Ishikawa (cell line): ENCODE measurements around the gene REXO5.

ENCODE experiments used
- CEBPB ChIP-seq: IDR thresholded peaks from 2 replicates; pipeline ENCODE4 v1.6.1; 2012
- CREB1 ChIP-seq: IDR thresholded peaks from 2 replicates; pipeline ENCODE4 v1.6.1; 2012; ENCODE audit warnings: low read depth
- EGR1 ChIP-seq: IDR thresholded peaks from 2 replicates; pipeline ENCODE4 v1.6.1; 2012
- EP300 ChIP-seq: IDR thresholded peaks from 2 replicates; pipeline ENCODE4 v1.6.1; 2012; ENCODE audit warnings: borderline replicate concordance
- FOXM1 ChIP-seq: IDR thresholded peaks from 2 replicates; pipeline ENCODE4 v1.6.1; 2012; ENCODE audit warnings: low read depth, borderline replicate concordance
- MAX ChIP-seq: IDR thresholded peaks from 2 replicates; pipeline ENCODE4 v1.6.1; 2012
- NFIC ChIP-seq: IDR thresholded peaks from 2 replicates; pipeline ENCODE4 v1.6.1; 2012
- RAD21 ChIP-seq: IDR thresholded peaks from 2 replicates; pipeline ENCODE4 v1.6.1; 2012; ENCODE audit warnings: low read depth
- REST ChIP-seq: IDR thresholded peaks from 2 replicates; pipeline ENCODE4 v1.6.1; 2012; ENCODE audit warnings: low read depth, mild to moderate bottlenecking
- TAF1 ChIP-seq: IDR thresholded peaks from 2 replicates; pipeline ENCODE4 v1.6.1; 2012; ENCODE audit warnings: low read depth, mild to moderate bottlenecking
- TCF12 ChIP-seq: IDR thresholded peaks from 2 replicates; pipeline ENCODE4 v1.6.1; 2012; ENCODE audit warnings: low read depth
- TEAD4 ChIP-seq: IDR thresholded peaks from 2 replicates; pipeline ENCODE4 v1.6.1; 2012
- USF1 ChIP-seq: IDR thresholded peaks from 2 replicates; pipeline ENCODE4 v1.6.1; 2012
- YY1 ChIP-seq: IDR thresholded peaks from 2 replicates; pipeline ENCODE4 v1.6.1; 2012; ENCODE audit warnings: low read depth
- ZBTB7A ChIP-seq: IDR thresholded peaks from 2 replicates; pipeline ENCODE4 v1.6.1; 2012; ENCODE audit warnings: low read depth

Gene REXO5

GRCh38 chr16:20870122-20870820 is 63.9 kb downstream of the REXO5 start:
- TF ChIP-seq CREB1 (no peak), USF1 (no peak), EP300 (no peak), REST (no peak), NFIC (no peak), CEBPB (no peak)

- no peak for TF ChIP-seq NFIC
- TF ChIP-seq TEAD4, result no peak
- TF ChIP-seq TCF12, result no peak
- no peak for TF ChIP-seq TAF1
- TF ChIP-seq MAX, result no peak
- TF ChIP-seq YY1, result no peak
- TF ChIP-seq EP300, result no peak
- TF ChIP-seq ZBTB7A, result no peak
- no peak for TF ChIP-seq REST
- no peak for TF ChIP-seq EGR1
- no peak for TF ChIP-seq CEBPB
Observed at GRCh38 chr16:20871258-20871657, 64.9 kb downstream of the REXO5 start.

- TF ChIP-seq TCF12 (no peak), TEAD4 (no peak), YY1 (no peak), TAF1 (no peak), EP300 (no peak), ZBTB7A (no peak), MAX (no peak)
Observed at GRCh38 chr16:20871941-20872815, 65.9 kb downstream of the REXO5 start.

GRCh38 chr16:20873331-20873730 is 67.0 kb downstream of the REXO5 start:
- TF ChIP-seq FOXM1, result no peak
- no peak for TF ChIP-seq REST
- TF ChIP-seq NFIC, result no peak
- no peak for TF ChIP-seq EP300
- no peak for TF ChIP-seq YY1
- no peak for TF ChIP-seq USF1
- no peak for TF ChIP-seq TAF1
- TF ChIP-seq RAD21, result no peak
- no peak for TF ChIP-seq ZBTB7A
- no peak for TF ChIP-seq MAX
